H54 (cell line): ENCODE measurements around the gene LPCAT1.

Experiments
- DNase-seq: peaks from one replicate; pipeline ENCODE4 v3.0.0; 2011; ENCODE audit warnings: low spot score, mixed read lengths; ENCODE audit not compliant: insufficient read length
- FAIRE-seq: peaks from 3 replicates; lab custom pipeline; 2011; peaks lifted over from hg19 to GRCh38; lab: Jason Lieb, UNC
- POLR2A ChIP-seq: IDR thresholded peaks from 2 replicates; pipeline ENCODE4 v1.6.1; 2011; ENCODE audit warnings: low read depth, mild to moderate bottlenecking, low read length

The LPCAT1 gene

GRCh38 chr5:1488882-1489680 lies 34.7 kb downstream of the LPCAT1 start:
- peak; percentile 99 for DNase-seq
- FAIRE-seq: peak; percentile 92
- no peak for TF ChIP-seq POLR2A

DNA sequence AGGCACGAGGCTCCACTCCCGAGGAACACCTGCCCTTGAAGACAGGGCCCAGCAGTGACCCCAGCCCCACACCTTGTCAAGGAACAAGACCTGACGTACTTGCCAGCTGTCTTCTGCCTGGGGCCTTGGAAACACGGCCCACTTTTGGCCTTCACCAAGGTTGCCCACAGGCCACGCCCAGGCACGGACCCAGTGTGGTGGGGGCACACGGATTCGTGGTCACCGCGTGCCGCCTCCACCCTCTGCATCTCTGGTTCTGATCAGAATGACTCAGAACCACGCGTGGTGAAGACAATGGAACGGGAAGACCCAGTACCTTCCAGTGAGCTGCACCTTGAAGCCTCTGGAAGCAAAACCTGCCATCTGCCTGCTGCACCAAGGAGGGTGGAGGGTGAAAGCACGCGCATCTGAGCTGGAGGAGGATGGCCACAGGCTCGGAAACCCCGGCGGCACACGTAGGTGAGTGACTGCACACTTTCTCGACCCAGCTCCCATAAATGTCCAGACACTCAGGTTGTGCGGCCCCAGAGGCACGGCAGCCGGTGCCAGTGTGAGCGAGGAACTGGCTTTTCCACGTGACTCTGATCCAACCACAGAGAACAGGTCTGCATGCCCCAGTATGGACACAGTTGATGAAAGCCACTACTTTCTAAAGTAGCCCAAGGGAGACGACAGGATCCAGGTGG lies 36.5 kb downstream of the LPCAT1 start:
- DNase-seq: no peak
- no peak for FAIRE-seq
- no peak for TF ChIP-seq POLR2A

- DNase-seq: no peak
- no peak for FAIRE-seq
These were observed 37.5 kb downstream of the LPCAT1 start for GRCh38 chr5:1486271-1486670.

DNA sequence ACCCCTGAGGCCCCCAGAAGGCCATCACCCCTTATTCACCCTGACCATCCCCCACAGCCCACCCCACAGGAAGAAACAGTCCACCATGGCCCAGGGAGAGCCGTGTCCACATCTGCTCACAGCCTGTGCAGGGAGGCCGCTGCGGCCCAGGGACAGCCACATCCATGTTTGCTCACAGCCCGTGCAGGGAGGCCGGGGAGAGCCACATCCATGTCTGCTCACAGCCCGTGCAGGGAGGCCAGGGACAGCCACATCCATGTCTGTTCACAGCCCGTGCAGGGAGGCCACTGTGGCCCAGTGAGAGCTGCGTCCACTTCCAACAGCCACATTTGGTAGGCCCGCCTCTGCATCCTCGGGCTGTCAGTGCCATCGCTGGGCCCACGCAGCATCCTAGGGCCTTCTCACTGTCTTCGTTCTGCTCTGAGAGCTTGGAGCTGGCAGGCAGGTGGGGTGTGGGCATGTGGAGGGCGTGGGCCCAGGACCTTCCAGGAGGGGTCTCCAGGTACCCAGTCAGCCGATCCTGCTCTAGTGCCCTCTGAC lies 38.1 kb downstream of the LPCAT1 start:
- FAIRE-seq (no peak), DNase-seq (no peak)

More at GRCh38 chr5:1486271-1486670, 37.5 kb downstream of the LPCAT1 start:
- TF ChIP-seq POLR2A: no peak

DNA sequence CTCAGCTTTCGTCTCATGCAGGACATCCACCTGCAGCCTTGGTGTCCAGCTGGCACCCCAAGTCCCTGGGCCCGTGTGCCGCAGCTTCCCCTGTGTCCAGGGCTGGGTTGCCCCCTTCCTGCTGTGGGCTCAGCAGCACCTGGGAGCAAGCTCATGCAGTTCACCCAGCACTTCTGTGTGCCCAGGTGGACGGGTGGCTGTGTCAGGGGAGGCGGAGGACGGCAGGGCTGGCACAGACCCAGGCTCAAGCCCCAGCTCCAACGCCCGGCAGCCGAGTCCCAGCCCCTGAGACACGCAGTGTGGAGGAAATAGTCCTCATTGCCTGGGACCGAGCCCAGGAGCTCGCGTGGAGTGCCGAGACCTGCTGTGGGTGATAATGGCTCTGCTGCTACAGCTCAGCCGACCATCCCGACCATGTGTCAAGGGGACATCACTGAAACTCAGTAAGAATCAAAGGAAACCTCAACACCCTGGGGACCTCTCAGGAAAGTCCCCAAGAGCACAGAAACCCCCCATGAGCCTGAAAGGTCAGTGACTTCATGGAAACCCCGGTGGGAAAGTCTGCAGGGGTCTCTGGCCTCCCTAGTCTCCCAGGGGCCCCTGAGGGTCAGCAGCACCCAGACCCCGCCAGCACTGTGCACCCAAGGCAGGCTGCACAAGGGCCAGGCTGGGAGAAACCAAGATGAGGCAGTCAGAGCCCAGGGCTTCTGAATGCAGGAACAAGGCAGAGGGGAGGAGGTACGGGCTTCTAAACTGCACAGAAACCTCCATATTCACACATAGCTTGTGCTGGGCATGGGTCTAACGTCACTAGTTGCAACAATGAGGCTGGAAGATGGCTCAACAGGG lies 38.8 kb downstream of the LPCAT1 start:
- DNase-seq (no peak), FAIRE-seq (no peak)
- TF ChIP-seq POLR2A: no peak

More for the DNA sequence above, 38.1 kb downstream of the LPCAT1 start:
- TF ChIP-seq POLR2A: no peak

DNA sequence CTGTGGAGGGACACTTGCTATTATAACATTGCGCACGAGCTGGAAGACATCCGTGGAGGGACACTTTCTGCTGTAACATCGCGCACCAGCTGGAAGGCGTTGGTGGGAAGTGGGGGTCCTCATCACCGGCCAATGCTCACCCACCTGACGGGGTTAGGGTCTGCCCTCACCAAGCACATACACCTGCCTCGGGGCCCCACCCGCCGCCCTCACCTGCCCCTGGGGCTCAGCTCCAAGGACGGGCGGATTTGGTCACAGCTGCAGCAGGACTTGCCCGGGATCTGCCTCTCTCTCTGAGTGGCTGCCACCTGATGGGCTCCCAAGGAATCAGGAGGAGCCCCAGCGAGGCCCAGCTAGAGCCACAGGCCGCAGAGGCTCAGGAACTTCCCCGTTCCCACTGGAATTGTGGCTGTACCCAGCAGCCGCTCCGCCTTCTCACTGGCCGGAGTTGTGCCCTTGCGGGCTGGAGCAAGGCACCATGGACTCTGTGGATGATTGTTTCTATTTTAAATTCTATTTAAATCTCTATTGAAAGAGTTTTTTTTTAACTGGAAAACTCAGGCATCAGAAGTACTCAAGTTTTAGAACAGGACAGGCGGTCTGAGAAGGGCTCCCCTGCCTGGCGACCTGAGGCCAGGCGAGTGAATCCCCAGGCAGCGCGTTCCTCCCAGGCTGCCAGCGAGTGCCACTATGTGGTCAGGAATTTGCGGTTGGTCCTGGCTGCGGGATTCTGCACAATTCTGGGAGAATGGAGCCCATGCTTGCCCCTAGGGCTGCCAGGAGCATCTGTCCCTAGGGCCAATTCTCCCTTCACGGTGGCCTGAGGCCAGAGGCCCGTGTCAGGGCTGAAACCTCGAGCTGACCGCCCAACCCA lies 39.7 kb downstream of the LPCAT1 start:
- FAIRE-seq: no peak
- no peak for TF ChIP-seq POLR2A
- DNase-seq: no peak

- DNase-seq (no peak), FAIRE-seq (no peak)
- TF ChIP-seq POLR2A: no peak
These were observed 40.7 kb downstream of the LPCAT1 start for GRCh38 chr5:1483064-1483463.

- no peak for TF ChIP-seq POLR2A
- FAIRE-seq: no peak
These were observed 41.8 kb downstream of the LPCAT1 start for GRCh38 chr5:1481959-1482331.

DNA sequence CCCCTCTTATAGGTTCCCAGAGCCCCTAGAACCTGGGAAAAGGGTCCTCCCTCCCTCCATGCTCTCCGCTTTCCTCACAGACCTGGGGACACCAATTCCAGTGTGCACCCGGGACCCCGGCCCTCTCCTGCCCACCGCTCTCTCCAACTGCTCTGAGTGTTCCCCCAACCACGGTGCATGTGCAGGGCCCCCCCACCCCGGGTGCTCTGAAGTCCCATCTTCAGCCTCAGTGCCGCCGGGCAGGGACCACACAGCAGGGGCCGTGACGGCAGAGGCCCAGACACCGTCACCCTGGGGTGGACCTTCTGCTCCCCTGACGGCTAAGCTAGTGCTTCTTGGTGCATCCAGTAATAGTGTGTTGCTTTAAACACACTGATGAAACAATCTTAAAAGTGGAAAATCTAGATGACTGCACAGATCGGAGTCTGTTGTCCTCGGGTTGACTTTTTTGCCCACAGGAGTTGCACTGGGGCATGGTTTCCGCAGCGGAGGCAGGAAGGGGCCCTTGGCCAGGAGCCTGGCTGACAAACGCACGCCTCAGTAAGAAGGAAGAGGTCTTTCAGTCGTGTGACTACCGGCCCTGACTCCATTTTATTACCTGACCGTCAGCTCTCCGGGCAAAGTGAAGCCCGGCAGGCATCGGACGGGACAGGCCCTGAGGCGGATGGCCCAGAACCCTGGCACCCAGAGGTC lies 42.3 kb downstream of the LPCAT1 start:
- no peak for TF ChIP-seq POLR2A
- FAIRE-seq: no peak
- no peak for DNase-seq

More at GRCh38 chr5:1481959-1482331, 41.8 kb downstream of the LPCAT1 start:
- DNase-seq: no peak

GRCh38 chr5:1480806-1481205 lies 43.0 kb downstream of the LPCAT1 start:
- FAIRE-seq (no peak), DNase-seq (no peak)
- TF ChIP-seq POLR2A: no peak

DNA sequence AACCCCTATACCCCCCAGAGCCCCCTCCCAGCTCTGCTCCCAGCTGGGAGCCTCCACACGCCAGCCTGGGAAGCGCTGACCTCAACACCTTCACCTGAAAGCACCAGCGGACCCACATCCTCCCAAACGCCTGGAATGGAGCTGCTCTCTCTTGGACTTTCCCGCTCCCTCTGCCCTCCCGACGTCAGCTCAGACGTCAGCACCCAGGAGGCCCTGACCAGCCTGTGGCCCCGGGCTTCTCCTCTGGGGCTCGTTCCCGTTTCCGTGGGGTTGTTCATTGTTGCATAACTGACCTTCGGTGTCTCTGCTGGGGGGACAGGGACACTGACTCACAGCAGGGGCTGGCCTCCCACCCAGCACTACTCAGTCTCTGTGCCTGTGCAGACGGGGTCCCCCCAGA lies 43.5 kb downstream of the LPCAT1 start:
- DNase-seq (no peak), FAIRE-seq (no peak)
- no peak for TF ChIP-seq POLR2A

DNA sequence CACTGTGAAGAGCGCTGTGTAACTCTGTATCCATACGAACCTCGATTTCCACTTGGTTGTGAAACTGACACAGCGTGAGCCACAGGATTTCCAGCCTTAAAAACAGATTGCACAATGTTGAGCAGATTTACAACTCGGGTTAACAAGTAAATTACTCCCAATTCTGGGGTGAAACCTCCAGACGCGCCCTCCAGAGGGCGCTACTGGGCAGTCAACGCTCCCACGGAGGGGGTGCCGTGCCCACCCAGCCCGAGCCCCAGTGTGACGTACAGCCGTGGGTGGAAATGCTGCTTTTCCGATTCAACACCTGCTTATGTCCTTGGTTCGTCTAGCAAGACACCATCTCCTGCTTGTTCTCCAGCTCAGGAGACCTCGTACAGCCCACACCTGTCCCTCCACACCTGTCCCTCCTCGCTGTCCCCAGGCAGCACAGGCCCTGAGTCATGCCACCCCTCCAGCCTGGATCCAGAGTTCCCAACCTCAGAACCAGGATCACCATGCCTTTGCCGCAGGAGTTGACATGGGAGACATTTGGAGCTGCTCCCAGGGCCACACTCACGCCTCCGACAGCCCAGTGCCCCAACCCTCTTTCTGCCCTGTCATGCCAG lies 44.1 kb downstream of the LPCAT1 start:
- no peak for TF ChIP-seq POLR2A
- no peak for FAIRE-seq
- DNase-seq: peak; percentile 63
